MM.1S (cell line): ENCODE data around the gene TATDN2.

Experiments
- DNase-seq: peaks from one replicate; pipeline ENCODE4 v3.0.0-alpha.2; 2015
- H2AFZ ChIP-seq: fragments of 300-600 bp; sonication (generic); 2 replicates; pipeline ENCODE4 v1.6.0; 2016; ENCODE audit warnings: antibody characterized with exemption, low read length
- H3F3A ChIP-seq: fragments of 300-600 bp; sonication (generic); 2 replicates; pipeline ENCODE4 v1.6.1; 2016; ENCODE audit warnings: mild to moderate bottlenecking, antibody characterized with exemption, low read length, moderate library complexity, mixed read lengths; ENCODE audit not compliant: insufficient read depth
- H3K27ac ChIP-seq: fragments of 300-600 bp; sonication (generic); 2 replicates; pipeline ENCODE4 v1.5.1; 2016; ENCODE audit warnings: mild to moderate bottlenecking, low read length
- H3K27me3 ChIP-seq: fragments of 300-600 bp; sonication (generic); replicated peaks from 2 replicates; pipeline ENCODE4 v1.6.0; 2016; ENCODE audit warnings: low read length; ENCODE audit not compliant: insufficient read depth
- H3K36me3 ChIP-seq: fragments of 300-600 bp; sonication (generic); replicated peaks from 2 replicates; pipeline ENCODE4 v1.6.1; 2016; ENCODE audit warnings: mild to moderate bottlenecking, low read length, mixed read lengths; ENCODE audit not compliant: insufficient read depth
- H3K4me1 ChIP-seq: fragments of 300-600 bp; sonication (generic); 2 replicates; pipeline ENCODE4 v1.6.1; 2016; ENCODE audit warnings: low read length, mixed read lengths
- H3K4me2 ChIP-seq: fragments of 300-600 bp; sonication (generic); 2 replicates; pipeline ENCODE4 v1.6.0; 2016; ENCODE audit warnings: low read depth, low read length
- H3K4me3 ChIP-seq: fragments of 300-600 bp; sonication (generic); 2 replicates; pipeline ENCODE4 v1.5.1; 2016; ENCODE audit warnings: low read length, mixed read lengths
- H3K79me2 ChIP-seq: fragments of 300-600 bp; sonication (generic); 2 replicates; pipeline ENCODE4 v1.6.1; 2016; ENCODE audit warnings: mixed run types, low read length, mixed read lengths
- H3K9ac ChIP-seq: fragments of 300-600 bp; sonication (generic); 2 replicates; pipeline ENCODE4 v1.6.1; 2016; ENCODE audit warnings: low read length, mixed read lengths
- H3K9me2 ChIP-seq: fragments of 300-600 bp; sonication (generic); replicated peaks from 2 replicates; pipeline ENCODE4 v1.6.1; 2016; ENCODE audit warnings: mild to moderate bottlenecking, low read length, mixed read lengths; ENCODE audit not compliant: insufficient read depth
- H3K9me3 ChIP-seq: fragments of 300-600 bp; sonication (generic); replicated peaks from 2 replicates; pipeline ENCODE4 v1.6.1; 2016; ENCODE audit warnings: mild to moderate bottlenecking, low read length, mixed read lengths; ENCODE audit not compliant: insufficient read depth
- H4K20me1 ChIP-seq: fragments of 300-600 bp; sonication (generic); 2 replicates; pipeline ENCODE4 v1.6.1; 2016; ENCODE audit warnings: mild to moderate bottlenecking, low read length, moderate library complexity, mixed read lengths; ENCODE audit not compliant: insufficient read depth
- CTCF ChIP-seq: fragments of 300-600 bp; sonication (generic); IDR thresholded peaks from 2 replicates; pipeline ENCODE4 v1.5.1; 2016; ENCODE audit warnings: antibody characterized with exemption, low read length, mixed read lengths
- EZH2 ChIP-seq: fragments of 300-600 bp; sonication (generic); optimal IDR thresholded peaks from 2 replicates; pipeline ENCODE3; 2017; ENCODE audit warnings: low read depth, mild to moderate bottlenecking, antibody characterized with exemption, low read length, mixed read lengths
- EZH2phosphoT487 ChIP-seq: fragments of 300-600 bp; sonication (generic); IDR thresholded peaks from 2 replicates; pipeline ENCODE4 v1.6.1; 2018; ENCODE audit warnings: antibody characterized with exemption, low read length

TATDN2 gene

GRCh38 chr3:10213156-10213792 is 35.0 kb upstream of the TATDN2 start:
- peaks cover 5% of the 10 kb centered on the region; the same call in 1 of the 2 replicates for H3F3A ChIP-seq
- no peaks in the 10 kb centered on the region for H3K27me3 ChIP-seq
- H3K9ac ChIP-seq = 0 out of 2 replicates have a peak overlapping the region, but pooled peaks have one; percentile 5
- no peaks in the 10 kb centered on the region for H3K79me2 ChIP-seq
- DNase-seq = peak; percentile 70
- peak overlapping the region; percentile 10; the same call in 1 of the 2 replicates for H3K4me2 ChIP-seq
- H3K9me2 ChIP-seq = no peaks in the 10 kb centered on the region
- no peaks in the 10 kb centered on the region for H4K20me1 ChIP-seq
- H3K9me3 ChIP-seq = no peaks in the 10 kb centered on the region
- peaks cover 4% of the 10 kb centered on the region; the same call in 1 of the 2 replicates for H3K4me1 ChIP-seq
- H3K36me3 ChIP-seq = no peaks in the 10 kb centered on the region
- H3K4me3 ChIP-seq = no peak overlapping the region
- peak overlapping the region; percentile 12; the same call in 1 of the 2 replicates for H2AFZ ChIP-seq
- peak overlapping the region; percentile 29; the same call in 1 of the 2 replicates for H3K27ac ChIP-seq
- TF ChIP-seq EZH2phosphoT487 (no peak), CTCF (no peak), EZH2 (no peak)

GRCh38 chr3:10215578-10216368 is 32.5 kb upstream of the TATDN2 start:
- Histone ChIP-seq H4K20me1 (no peaks in the 10 kb centered on the region), H3K79me2 (no peaks in the 10 kb centered on the region), H3K36me3 (no peaks in the 10 kb centered on the region), H3F3A (peaks cover 12% of the 10 kb centered on the region), H3K4me1 (peaks cover 14% of the 10 kb centered on the region), H3K27ac (no peak overlapping the region), H3K27me3 (no peaks in the 10 kb centered on the region), H3K9me2 (no peaks in the 10 kb centered on the region), H3K9ac (no peak overlapping the region), H2AFZ (no peak overlapping the region), H3K4me2 (no peak overlapping the region), H3K4me3 (no peak overlapping the region), H3K9me3 (no peaks in the 10 kb centered on the region)
- DNase-seq = no peak
- TF ChIP-seq EZH2 (no peak), EZH2phosphoT487 (no peak), CTCF (no peak)

- Histone ChIP-seq H3K27ac (no peak overlapping the region), H2AFZ (no peak overlapping the region), H3K9me2 (no peaks in the 10 kb centered on the region), H3K9me3 (no peaks in the 10 kb centered on the region), H3K36me3 (no peaks in the 10 kb centered on the region), H4K20me1 (no peaks in the 10 kb centered on the region), H3F3A (peaks cover 22% of the 10 kb centered on the region), H3K27me3 (no peaks in the 10 kb centered on the region), H3K79me2 (no peaks in the 10 kb centered on the region), H3K4me3 (no peak overlapping the region), H3K4me2 (no peak overlapping the region), H3K9ac (no peak overlapping the region), H3K4me1 (peaks cover 25% of the 10 kb centered on the region)
- TF ChIP-seq EZH2phosphoT487 (no peak), CTCF (no peak), EZH2 (no peak)
- no peak for DNase-seq
Measured at GRCh38 chr3:10217359-10217758, 30.9 kb upstream of the TATDN2 start.
